ENCODE measurements around the gene CHST12. TPM values are rescaled to one million over a fixed set of nuclear protein-coding genes. Genes with fewer than 3 reads are reported as not detected.
A peak's percentile ranks its signal among the peaks of the same experiment; 100 is the strongest.

CHST12 gene
- total and polyA plus RNA-seq, 2 of the 4 experiments (the other 2 are of a cell fraction) = 3.8 to 27.0 TPM

- in situ Hi-C loops (cut with MboI; ENCODE audit: low sequenced_read_pairs) (no loop called here), intact Hi-C loops (cut with micrococcal nuclease) (loop anchor here (2.0 kb wide), 1 partner anchor 19 kb away; no protein-coding TSS in a partner anchor), dilution Hi-C loops (cut with HindIII; ENCODE audit: low sequenced_read_pairs, unreplicated experiment) (no loop called here)
- BruUV-seq (replicated peaks) = no TSS peak
- Histone ChIP-seq H2BK15ac (ENCODE audit: low read depth, low read length) (no peak overlapping the region), H2AFZ (replicated peaks; ENCODE audit: low read length, poor library complexity) (peak overlapping the region; percentile 63), H2AK9ac (replicated peaks; ENCODE audit: low read depth, low read length, poor library complexity) (peak overlapping the region; percentile 65), H3K56ac (ENCODE audit: extremely low read depth, insufficient read depth, low read length) (no peak overlapping the region), H3K79me1 (ENCODE audit: low read depth in 1 of 2, low read length in 2 of 2) (no peaks in the 10 kb centered on the region), H3K4ac (ENCODE audit: low read depth, low read length) (no peak overlapping the region), H3K14ac (replicated peaks; ENCODE audit: low read depth, low read length) (no peak overlapping the region), H4K91ac (ENCODE audit: insufficient read depth, low read depth, low read length) (no peak overlapping the region), H2BK120ac (ENCODE audit: low read depth, low read length) (no peak overlapping the region), H3K4me1 (ENCODE audit: control insufficient read depth, insufficient read depth, low read length) (peaks cover 10% of the 10 kb centered on the region), H3K27ac (ENCODE audit: insufficient read depth, low read length) (no peak overlapping the region), H2BK20ac (ENCODE audit: low read depth, low read length) (no peak overlapping the region), H4K20me1 (ENCODE audit: insufficient read depth, low read length) (no peaks in the 10 kb centered on the region), H3K9ac (ENCODE audit: low read depth, low read length) (no peak overlapping the region), H4K5ac (ENCODE audit: low read depth, low read length) (no peak overlapping the region), H2AK5ac (ENCODE audit: low read depth, low read length) (no peak overlapping the region), H3K23ac (ENCODE audit: low read depth, low read length) (no peak overlapping the region), H3K18ac (ENCODE audit: low read depth, low read length) (no peak overlapping the region), H3K4me2 (ENCODE audit: low read depth, low read length) (no peak overlapping the region), H4K8ac (ENCODE audit: low read depth in 2 of 2, low read length in 2 of 2) (no peak overlapping the region), H3K27me3 (ENCODE audit: control insufficient read depth, insufficient read depth, low read length) (peaks cover 6% of the 10 kb centered on the region; the same call in 1 of the 2 replicates), H3K4me3 (ENCODE audit: insufficient read depth, low read depth, low read length) (no peak overlapping the region), H3K9me1 (ENCODE audit: insufficient read depth, low read length) (0 out of 2 replicates have a peak, but pooled peaks cover 3% of the 10 kb centered on the region), H3K9me3 (ENCODE audit: control insufficient read depth, insufficient read depth, low read length) (no peaks in the 10 kb centered on the region), H3K36me3 (ENCODE audit: control insufficient read depth, insufficient read depth, low read length) (no peaks in the 10 kb centered on the region), H2BK5ac (ENCODE audit: low read depth, low read length, poor library complexity, severe bottlenecking) (no peak overlapping the region)
- 38% methylated on average over 12 of the region's 25 CpGs; no CpG with 5 or more reads in 1 of the 2 experiments for WGBS, 2 experiments (ENCODE audit: extremely low coverage in 2 of 2, insufficient read length in 1 of 2)
- ATAC-seq (ENCODE audit: low read depth) (peak; percentile 83), DNase-seq (no peak)
- POLR2A ChIA-PET (ENCODE audit: unreplicated experiment) = interaction anchor here (0.5 kb wide), 1 partner anchor 54 kb away, joined by 3 read pairs; no protein-coding TSS in a partner anchor
- CTCF ChIA-PET = interaction anchor here (0.8 kb wide), 1 partner anchor 28 kb away, joined by 3 read pairs; no protein-coding TSS in a partner anchor
- TF ChIP-seq MAFK (IDR thresholded peaks at IDR 0.05; ENCODE audit: low read depth, low read length) (no peak), NFE2L2 (IDR thresholded peaks at IDR 0.05; ENCODE audit: low read depth, low read length) (no peak), MAZ (IDR thresholded peaks at IDR 0.05; ENCODE audit: borderline replicate concordance, low read depth, low read length) (no peak), SMC3 (IDR thresholded peaks at IDR 0.05; ENCODE audit: low read depth, low read length) (no peak), ELK1 (IDR thresholded peaks at IDR 0.05; ENCODE audit: borderline replicate concordance, low read depth, low read length) (no peak), FOS (IDR thresholded peaks at IDR 0.05; ENCODE audit: low read depth, low read length) (no peak), RCOR1 (IDR thresholded peaks at IDR 0.05; ENCODE audit: insufficient replicate concordance, low read length) (no peak), MXI1 (IDR thresholded peaks at IDR 0.05; ENCODE audit: borderline replicate concordance, low read depth, low read length) (no peak), USF2 (IDR thresholded peaks at IDR 0.05; ENCODE audit: low read depth, low read length) (no peak), BHLHE40 (IDR thresholded peaks at IDR 0.05; ENCODE audit: low read depth, low read length) (no peak), CEBPB (IDR thresholded peaks at IDR 0.05; ENCODE audit: low read depth, low read length) (no peak)
These were observed 94.3 kb downstream of the CHST12 start for GRCh38 chr7:2497500-2498336.

All from IMR-90 (cell line).